ENCODE data around the gene FUS. TPM values are rescaled to one million over a fixed set of nuclear protein-coding genes. Genes with fewer than 3 reads are reported as not detected.
"Not testable (repeated sequence)": the region's sequence is repeated elsewhere in the genome, so short reads cannot be mapped to it uniquely, and the experiment has no call there.

FUS gene
- total and polyA plus RNA-seq, 3 experiments from 2014 or later: 163 to 671 (median 621) TPM

DNA sequence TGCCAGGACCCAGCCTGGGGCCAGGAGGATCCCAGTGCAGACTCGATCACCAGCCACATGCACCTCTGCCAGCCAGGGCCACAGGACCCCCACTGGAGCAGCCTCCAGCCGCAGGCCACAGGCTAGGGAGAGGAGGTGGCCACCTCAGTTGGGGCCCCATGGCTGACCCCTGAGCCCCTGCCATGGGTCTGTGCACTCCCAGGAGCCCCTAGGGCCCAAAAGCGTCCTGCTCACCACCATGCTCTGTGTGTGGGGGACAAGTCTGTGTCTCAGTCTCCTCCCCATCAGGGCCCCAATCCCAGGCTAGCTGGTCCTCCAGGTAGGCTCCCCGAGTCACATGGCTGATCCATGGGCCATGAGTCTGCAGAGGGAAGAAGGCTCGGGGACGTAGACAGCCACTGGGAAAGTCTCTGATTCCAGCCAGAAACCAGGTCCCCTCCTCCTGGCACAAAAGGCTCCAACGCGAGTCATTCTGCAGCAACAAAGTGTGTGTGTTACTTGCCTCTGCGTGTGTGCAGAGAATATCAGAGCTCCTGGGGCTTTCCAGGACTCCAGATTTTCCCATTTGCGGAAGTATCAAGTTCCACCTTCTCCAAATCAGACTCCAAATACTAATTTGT lies 38.3 kb upstream of the FUS start:
- no peaks in the 10 kb centered on the region for H3K27me3 ChIP-seq (ENCODE audit: insufficient read depth, low read length, poor library complexity, severe bottlenecking)
- peak overlapping the region; percentile 74 to 90 (median 86) for H3K27ac Mint-ChIP-seq
- DNase-seq: peak in 1 of 5 donors; percentile 12
- no peaks in the 10 kb centered on the region for H3K9me3 Mint-ChIP-seq
- no peaks in the 10 kb centered on the region for H3K36me3 Mint-ChIP-seq
- H3K4me3 ChIP-seq (ENCODE audit: low read length): peak overlapping the region; percentile 59
- POLR2A ChIA-PET: interaction anchor here (0.5 to 3.1 kb wide), 13 partner anchors 23 to 732 kb away, joined by 3 to 72 read pairs (median 7); partner anchors contain the start of genes FUS, KAT8, PHKG2 and PYCARD
- H3K27me3 Mint-ChIP-seq: no peaks in the 10 kb centered on the region
- peaks cover 19% of the 10 kb centered on the region for H3K4me1 ChIP-seq (ENCODE audit: insufficient read depth, low read length)
- H3K4me1 Mint-ChIP-seq: peaks cover 5 to 14% (median 6%) of the 10 kb centered on the region in 3 donors
- no peaks in the 10 kb centered on the region for H3K9me3 ChIP-seq (ENCODE audit: low read length)
- H3K27ac ChIP-seq (ENCODE audit: low read depth, low read length): peak overlapping the region; percentile 61
- no peaks in the 10 kb centered on the region for H3K36me3 ChIP-seq (ENCODE audit: insufficient read depth, low read length)
- CTCF ChIA-PET: interaction anchor here (0.8 to 3.6 kb wide), 44 partner anchors 9 to 736 kb away, joined by 3 to 44 read pairs (median 6); partner anchors contain the start of genes ARMC5, FUS, HSD3B7 and KAT8
- H3K4me3 Mint-ChIP-seq: peak overlapping the region; percentile 68 to 92 (median 78)

DNA sequence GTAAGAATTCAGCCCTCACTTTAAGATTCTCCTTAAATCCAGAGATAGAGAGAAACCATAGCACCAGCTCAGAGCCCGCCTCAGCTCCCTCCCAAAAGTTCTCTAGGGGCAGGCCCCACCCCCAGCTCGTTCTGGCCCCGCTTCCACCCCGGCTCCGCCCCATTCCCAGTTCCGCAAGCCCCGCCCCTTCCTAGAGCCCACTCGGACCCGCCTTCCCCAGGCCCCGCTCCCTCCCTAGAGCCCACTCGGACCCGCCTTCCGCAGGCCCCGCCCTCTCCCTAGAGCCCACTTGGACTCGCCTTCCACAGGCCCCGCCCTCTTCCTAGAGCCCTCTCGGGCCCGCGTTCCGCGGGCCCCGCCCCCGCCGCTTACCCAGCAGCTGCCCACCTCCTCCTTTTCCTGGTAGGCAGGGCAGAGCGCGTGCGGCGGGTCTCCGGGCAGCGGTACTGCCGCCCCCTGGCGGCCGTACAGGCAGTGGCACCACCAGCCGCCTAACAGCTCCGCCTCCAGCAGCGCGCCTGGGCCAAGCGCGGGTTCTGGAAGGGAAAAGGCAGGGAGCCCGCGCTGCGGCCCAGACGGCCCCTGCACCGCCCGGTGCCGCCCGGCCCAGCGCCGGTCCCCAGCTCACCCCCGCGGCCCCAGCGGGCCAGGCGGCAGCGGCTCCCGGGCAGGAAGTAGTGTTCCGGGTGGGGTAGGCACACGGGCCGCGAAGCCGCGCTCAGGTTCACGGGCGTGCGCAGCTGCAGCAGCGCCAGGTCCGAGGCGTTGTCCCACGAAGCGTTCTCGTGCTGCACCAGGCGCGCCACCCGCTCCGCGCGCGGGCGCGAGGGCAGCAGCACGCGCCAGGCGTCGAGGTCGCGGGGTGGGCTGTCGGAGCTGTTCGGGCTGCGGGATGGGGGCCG lies 37.6 kb upstream of the FUS start:
- H3K4me1 Mint-ChIP-seq: peaks cover 5 to 14% (median 6%) of the 10 kb centered on the region in 3 donors
- no peaks in the 10 kb centered on the region for H3K27me3 Mint-ChIP-seq
- ChIA-PET POLR2A (interaction anchor here (0.5 to 3.1 kb wide), 16 partner anchors 24 to 731 kb away, joined by 3 to 72 read pairs (median 4); partner anchors contain the start of genes FUS, KAT8, PHKG2 and PYCARD), CTCF (interaction anchor here (0.6 to 3.6 kb wide), 52 partner anchors 9 to 735 kb away, joined by 3 to 44 read pairs (median 5); partner anchors contain the start of genes ARMC5, FUS, HSD3B7 and KAT8)
- Histone ChIP-seq H3K27me3 (ENCODE audit: insufficient read depth, low read length, poor library complexity, severe bottlenecking) (no peaks in the 10 kb centered on the region), H3K9me3 (ENCODE audit: low read length) (no peaks in the 10 kb centered on the region), H3K27ac (ENCODE audit: low read depth, low read length) (peak overlapping the region; percentile 61), H3K4me3 (ENCODE audit: low read length) (peak overlapping the region; percentile 59), H3K4me1 (ENCODE audit: insufficient read depth, low read length) (peaks cover 19% of the 10 kb centered on the region), H3K36me3 (ENCODE audit: insufficient read depth, low read length) (no peaks in the 10 kb centered on the region)
- H3K4me3 Mint-ChIP-seq: peak overlapping the region; percentile 68 to 92 (median 78)
- no peaks in the 10 kb centered on the region for H3K9me3 Mint-ChIP-seq
- DNase-seq: peak; percentile 93 to 99 (median 95)
- H3K36me3 Mint-ChIP-seq: peaks cover 0 to 1% (median 0%) of the 10 kb centered on the region in 3 donors
- H3K27ac Mint-ChIP-seq: peak overlapping the region; percentile 74 to 90 (median 86)

DNA sequence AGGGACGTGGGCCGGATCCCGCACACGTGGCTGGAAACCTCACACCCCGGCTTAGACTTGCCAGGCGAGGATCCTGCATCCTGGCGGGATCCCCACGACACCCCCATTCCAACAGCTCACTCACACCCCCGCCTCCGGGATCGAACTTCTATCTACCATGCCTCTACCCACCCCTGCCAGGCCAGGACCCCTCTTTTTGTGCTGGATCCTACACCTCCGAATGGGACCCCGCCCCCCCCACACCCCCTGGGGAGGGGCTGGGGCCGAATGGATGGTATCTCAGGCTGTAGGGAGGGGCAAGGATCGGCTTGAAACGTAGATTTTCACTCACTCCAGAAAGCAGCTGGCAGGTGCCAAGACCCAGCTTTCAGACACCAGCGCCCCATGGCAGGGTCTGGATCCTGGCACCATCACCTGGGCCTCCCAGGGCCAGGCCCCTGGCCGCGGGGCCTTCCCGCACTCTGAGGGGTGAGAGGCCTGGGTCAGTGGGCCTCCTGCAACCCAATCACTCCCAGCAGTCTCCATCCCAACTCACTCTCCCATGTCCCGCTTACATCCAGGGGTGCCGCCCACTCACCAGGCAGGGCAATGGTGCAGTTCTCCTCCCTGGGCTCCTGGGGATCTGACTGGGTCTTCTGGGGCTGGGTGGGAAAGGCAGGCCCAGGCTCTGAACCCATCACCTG lies 36.8 kb upstream of the FUS start:
- ChIA-PET CTCF (interaction anchor here (0.6 to 3.6 kb wide), 48 partner anchors 8 to 726 kb away, joined by 3 to 44 read pairs (median 6); partner anchors contain the start of genes ARMC5, FUS, HSD3B7 and KAT8), POLR2A (interaction anchor here (0.6 to 3.1 kb wide), 10 partner anchors 25 to 730 kb away, joined by 3 to 72 read pairs (median 9); partner anchors contain the start of genes FUS, KAT8, PYCARD and STX4)
- H3K4me1 Mint-ChIP-seq: peaks cover 5 to 14% (median 6%) of the 10 kb centered on the region in 3 donors
- Histone ChIP-seq H3K27me3 (ENCODE audit: insufficient read depth, low read length, poor library complexity, severe bottlenecking) (no peaks in the 10 kb centered on the region), H3K9me3 (ENCODE audit: low read length) (no peaks in the 10 kb centered on the region), H3K27ac (ENCODE audit: low read depth, low read length) (no peak overlapping the region), H3K4me1 (ENCODE audit: insufficient read depth, low read length) (peaks cover 19% of the 10 kb centered on the region), H3K36me3 (ENCODE audit: insufficient read depth, low read length) (no peaks in the 10 kb centered on the region), H3K4me3 (ENCODE audit: low read length) (peak overlapping the region; percentile 59)
- DNase-seq: no peak
- H3K4me3 Mint-ChIP-seq: peak overlapping the region; percentile 47 to 90 (median 73)
- H3K27me3 Mint-ChIP-seq: peaks cover 0 to 1% of the 10 kb centered on the region in 2 donors
- H3K9me3 Mint-ChIP-seq: no peaks in the 10 kb centered on the region
- H3K36me3 Mint-ChIP-seq: peaks cover 0 to 1% (median 0%) of the 10 kb centered on the region in 3 donors
- peak overlapping the region in 5 of 8 donors; percentile 29 to 80 (median 42) for H3K27ac Mint-ChIP-seq

DNA sequence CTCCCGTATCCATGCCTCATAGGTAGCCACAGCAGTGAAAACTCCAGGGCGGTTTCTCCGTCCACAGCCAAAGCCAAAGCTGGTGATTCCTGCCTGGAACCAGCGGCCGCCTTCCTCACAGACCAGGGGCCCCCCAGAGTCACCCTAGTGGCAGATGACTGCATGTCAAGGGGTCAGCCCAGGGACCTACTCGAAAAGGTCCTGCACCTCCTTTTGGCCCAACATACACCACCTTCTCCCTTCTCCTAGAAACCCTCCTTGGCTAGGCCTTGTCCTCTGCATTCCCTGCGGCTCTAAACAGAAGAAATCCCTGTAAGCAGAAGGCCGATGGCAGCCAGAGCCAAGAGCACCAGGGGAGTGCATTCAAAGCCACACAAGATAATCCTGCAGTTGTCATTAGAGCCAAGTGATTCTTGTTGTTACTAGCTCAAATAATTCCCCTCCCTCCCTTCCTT lies 36.2 kb upstream of the FUS start:
- Mint-ChIP-seq H3K27ac (peak overlapping the region in 4 of 8 donors; percentile 29 to 69 (median 49)), H3K27me3 (peaks cover 0 to 1% of the 10 kb centered on the region in 2 donors), H3K36me3 (peaks cover 0 to 1% (median 0%) of the 10 kb centered on the region in 3 donors), H3K9me3 (no peaks in the 10 kb centered on the region), H3K4me1 (peaks cover 5 to 14% (median 6%) of the 10 kb centered on the region in 3 donors), H3K4me3 (peak overlapping the region; percentile 53 to 90 (median 66))
- CTCF ChIA-PET: interaction anchor here (0.6 to 3.6 kb wide), 11 partner anchors 9 to 315 kb away, joined by 3 to 44 read pairs (median 7); partner anchors contain the start of genes ARMC5, FUS, HSD3B7 and ZNF843
- DNase-seq: no peak
- Histone ChIP-seq H3K27ac (ENCODE audit: low read depth, low read length) (no peak overlapping the region), H3K4me1 (ENCODE audit: insufficient read depth, low read length) (peaks cover 19% of the 10 kb centered on the region), H3K27me3 (ENCODE audit: insufficient read depth, low read length, poor library complexity, severe bottlenecking) (no peaks in the 10 kb centered on the region), H3K36me3 (ENCODE audit: insufficient read depth, low read length) (no peaks in the 10 kb centered on the region), H3K4me3 (ENCODE audit: low read length) (no peak overlapping the region), H3K9me3 (ENCODE audit: low read length) (no peaks in the 10 kb centered on the region)
- POLR2A ChIA-PET: interaction anchor here (2.5 to 3.1 kb wide), 3 partner anchors 25 to 70 kb away, joined by 21 to 72 read pairs (median 59); partner anchors contain the start of genes FUS, KAT8, ZNF646 and ZNF668

DNA sequence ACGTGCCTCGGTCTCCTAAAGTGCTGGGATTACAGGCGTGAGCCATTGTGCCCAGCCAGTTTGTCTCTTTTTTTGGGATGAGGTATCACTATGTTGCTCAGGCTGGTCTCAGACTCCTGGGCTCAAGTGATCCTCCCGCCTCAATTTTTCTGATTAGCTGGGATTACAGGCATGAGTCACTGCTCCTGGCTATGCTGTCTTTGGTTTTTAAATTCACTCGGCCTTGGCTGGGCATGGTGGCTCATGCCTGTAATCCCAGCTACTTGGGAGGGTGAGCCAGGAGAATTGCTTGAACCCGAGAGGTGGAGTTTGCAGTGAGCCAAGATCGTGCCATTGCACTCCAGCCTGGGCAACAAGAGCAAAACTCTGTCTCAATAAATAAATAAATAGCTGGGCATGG lies 35.5 kb upstream of the FUS start:
- CTCF ChIA-PET: interaction anchor here (1.2 to 3.6 kb wide), 4 partner anchors 8 to 315 kb away, joined by 3 to 44 read pairs (median 11); partner anchors contain the start of genes ARMC5 and FUS
- H3K36me3 ChIP-seq (ENCODE audit: insufficient read depth, low read length); DNase-seq; H3K27ac ChIP-seq (ENCODE audit: low read depth, low read length); H3K36me3 Mint-ChIP-seq; H3K9me3 ChIP-seq (ENCODE audit: low read length); H3K27me3 Mint-ChIP-seq; H3K27me3 ChIP-seq (ENCODE audit: insufficient read depth, low read length, poor library complexity, severe bottlenecking); POLR2A ChIA-PET; H3K27ac Mint-ChIP-seq; H3K9me3 Mint-ChIP-seq; H3K4me3 ChIP-seq (ENCODE audit: low read length): not testable (repeated sequence)
- H3K4me1 Mint-ChIP-seq: peaks cover 5 to 14% (median 6%) of the 10 kb centered on the region in 3 donors
- H3K4me1 ChIP-seq (ENCODE audit: insufficient read depth, low read length): peaks cover 19% of the 10 kb centered on the region
- H3K4me3 Mint-ChIP-seq: peak overlapping the region in 6 of 7 donors; percentile 51 to 90 (median 63)

DNA sequence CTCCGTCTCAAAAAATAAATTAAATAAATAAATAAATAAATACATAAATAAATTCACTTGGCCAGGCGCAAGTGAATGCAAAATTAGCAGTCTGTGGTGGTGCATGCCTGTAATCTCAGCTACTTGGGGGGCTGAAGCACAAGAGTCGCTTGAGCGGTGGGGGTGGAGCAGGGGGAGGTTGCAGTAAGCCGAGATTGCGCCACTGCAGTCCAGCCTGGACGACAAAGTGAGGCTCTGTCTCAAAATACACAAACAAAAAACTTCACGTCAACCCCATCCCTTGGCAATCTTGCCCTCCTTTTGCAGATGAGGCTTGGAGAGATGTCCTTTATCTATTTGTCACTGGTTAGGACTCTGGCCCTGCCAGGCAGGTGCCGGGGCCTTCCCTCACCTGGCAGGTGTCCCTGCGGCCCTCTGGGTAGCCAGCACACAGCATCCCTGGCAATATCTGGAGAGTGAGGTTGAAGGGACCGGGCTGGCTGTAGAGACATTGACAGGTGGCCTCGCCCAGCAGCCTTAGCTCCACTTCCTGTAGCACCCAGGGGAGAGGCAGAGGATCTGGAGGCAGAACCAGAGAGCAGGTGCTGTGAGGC lies 34.4 kb upstream of the FUS start:
- H3K4me1 Mint-ChIP-seq: peaks cover 5 to 14% (median 6%) of the 10 kb centered on the region in 3 donors
- H3K9me3 ChIP-seq (ENCODE audit: low read length): no peaks in the 10 kb centered on the region
- H3K4me1 ChIP-seq (ENCODE audit: insufficient read depth, low read length): peaks cover 19% of the 10 kb centered on the region
- no peak overlapping the region for H3K27ac ChIP-seq (ENCODE audit: low read depth, low read length)
- H3K27me3 ChIP-seq (ENCODE audit: insufficient read depth, low read length, poor library complexity, severe bottlenecking): no peaks in the 10 kb centered on the region
- no peak overlapping the region for H3K27ac Mint-ChIP-seq
- H3K36me3 ChIP-seq (ENCODE audit: insufficient read depth, low read length): no peaks in the 10 kb centered on the region
- ChIA-PET CTCF (interaction anchor here (0.7 kb wide), 1 partner anchor 32 kb away, joined by 3 read pairs; no protein-coding TSS in a partner anchor), POLR2A (interaction anchor here (0.6 kb wide), 1 partner anchor 160 kb away, joined by 9 read pairs; no protein-coding TSS in a partner anchor)
- H3K4me3 ChIP-seq (ENCODE audit: low read length): no peak overlapping the region
- DNase-seq: no peak
- H3K4me3 Mint-ChIP-seq: peak overlapping the region in 2 of 7 donors; percentile 52 to 64
- H3K27me3 Mint-ChIP-seq: peaks cover 0 to 1% of the 10 kb centered on the region in 2 donors
- peaks cover 0 to 1% (median 0%) of the 10 kb centered on the region in 3 donors for H3K36me3 Mint-ChIP-seq
- no peaks in the 10 kb centered on the region for H3K9me3 Mint-ChIP-seq

Data from CD8-positive, alpha-beta memory T cell (primary cell).